ENCODE data around the gene POLR2L.

DNA sequence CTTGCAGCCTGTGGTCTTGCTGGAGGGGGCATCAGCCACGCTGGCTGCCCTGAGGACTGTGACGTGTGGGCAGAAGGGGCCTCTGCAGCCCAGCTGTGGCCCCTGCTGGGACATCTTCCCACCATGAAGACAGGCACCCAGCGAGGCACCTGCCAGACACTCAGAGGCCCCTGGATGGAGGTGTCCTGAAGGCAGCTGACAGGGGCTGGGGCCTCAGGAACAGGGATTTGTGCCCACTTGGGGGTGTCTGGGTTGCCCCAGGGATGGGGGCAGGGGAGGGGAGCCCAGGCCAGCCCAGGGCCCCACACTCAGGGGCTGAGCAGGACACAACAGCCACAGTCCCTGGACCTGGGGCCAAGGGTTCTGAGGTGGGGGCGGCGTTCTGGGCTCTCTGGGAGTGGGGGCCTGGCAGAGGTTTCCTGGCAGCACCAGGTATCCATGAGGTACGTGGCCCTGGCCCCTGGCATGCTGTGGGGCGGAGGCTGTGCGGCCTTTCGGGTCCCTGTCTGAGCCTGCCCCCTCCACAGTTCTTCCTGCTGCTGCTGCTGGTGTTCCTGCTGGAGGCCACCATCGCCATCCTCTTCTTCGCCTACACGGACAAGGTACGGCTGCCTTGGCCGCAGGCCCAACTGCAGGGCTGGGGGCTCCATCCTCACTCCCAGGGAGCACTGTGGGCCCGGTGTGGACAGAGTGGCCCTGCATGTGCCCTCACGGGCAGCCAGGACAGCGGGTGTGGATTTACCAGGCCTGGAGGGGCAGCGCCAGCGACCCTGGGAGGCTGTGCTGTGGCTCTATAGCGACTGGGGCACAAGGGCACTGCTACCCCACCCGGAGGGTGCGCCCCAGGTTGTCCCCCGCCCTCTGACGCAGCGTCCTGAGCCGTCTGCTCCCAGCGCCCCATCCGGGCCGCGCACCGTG, 21.8 kb upstream of the POLR2L start:
- TF ChIP-seq POLR2A (IDR thresholded peaks at IDR 0.05) (no peak), EP300 (IDR thresholded peaks at IDR 0.05) (no peak)
- TF ChIP-seq, protein P1, sequence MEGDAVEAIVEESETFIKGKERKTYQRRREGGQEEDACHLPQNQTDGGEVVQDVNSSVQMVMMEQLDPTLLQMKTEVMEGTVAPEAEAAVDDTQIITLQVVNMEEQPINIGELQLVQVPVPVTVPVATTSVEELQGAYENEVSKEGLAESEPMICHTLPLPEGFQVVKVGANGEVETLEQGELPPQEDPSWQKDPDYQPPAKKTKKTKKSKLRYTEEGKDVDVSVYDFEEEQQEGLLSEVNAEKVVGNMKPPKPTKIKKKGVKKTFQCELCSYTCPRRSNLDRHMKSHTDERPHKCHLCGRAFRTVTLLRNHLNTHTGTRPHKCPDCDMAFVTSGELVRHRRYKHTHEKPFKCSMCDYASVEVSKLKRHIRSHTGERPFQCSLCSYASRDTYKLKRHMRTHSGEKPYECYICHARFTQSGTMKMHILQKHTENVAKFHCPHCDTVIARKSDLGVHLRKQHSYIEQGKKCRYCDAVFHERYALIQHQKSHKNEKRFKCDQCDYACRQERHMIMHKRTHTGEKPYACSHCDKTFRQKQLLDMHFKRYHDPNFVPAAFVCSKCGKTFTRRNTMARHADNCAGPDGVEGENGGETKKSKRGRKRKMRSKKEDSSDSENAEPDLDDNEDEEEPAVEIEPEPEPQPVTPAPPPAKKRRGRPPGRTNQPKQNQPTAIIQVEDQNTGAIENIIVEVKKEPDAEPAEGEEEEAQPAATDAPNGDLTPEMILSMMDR (IDR thresholded peaks at IDR 0.05), result no peak
